Suprapubic skin (tissue), 3 donors: ENCODE results near the gene MCTP1.

ENCODE experiments used
- EP300 ChIP-seq: sonication (generic); formaldehyde crosslinking; IDR thresholded peaks from one replicate; pipeline ENCODE4 v1.6.1; 2017; ENCODE audit warnings: antibody characterized with exemption
- TF ChIP-seq, protein P1 (sequence below), 2 donors: fragments of 200-600 bp in 1 of 2; fragments of 450-650 bp in 1 of 2; sonication (generic) in 1 of 2; IDR thresholded peaks; one replicate each; pipeline ENCODE4 v1.5.1; 2016 to 2019; ENCODE audit warnings: antibody characterized with exemption in 2 of 2, mild to moderate bottlenecking in 1 of 2, moderate library complexity in 1 of 2

- TF ChIP-seq, protein P1, sequence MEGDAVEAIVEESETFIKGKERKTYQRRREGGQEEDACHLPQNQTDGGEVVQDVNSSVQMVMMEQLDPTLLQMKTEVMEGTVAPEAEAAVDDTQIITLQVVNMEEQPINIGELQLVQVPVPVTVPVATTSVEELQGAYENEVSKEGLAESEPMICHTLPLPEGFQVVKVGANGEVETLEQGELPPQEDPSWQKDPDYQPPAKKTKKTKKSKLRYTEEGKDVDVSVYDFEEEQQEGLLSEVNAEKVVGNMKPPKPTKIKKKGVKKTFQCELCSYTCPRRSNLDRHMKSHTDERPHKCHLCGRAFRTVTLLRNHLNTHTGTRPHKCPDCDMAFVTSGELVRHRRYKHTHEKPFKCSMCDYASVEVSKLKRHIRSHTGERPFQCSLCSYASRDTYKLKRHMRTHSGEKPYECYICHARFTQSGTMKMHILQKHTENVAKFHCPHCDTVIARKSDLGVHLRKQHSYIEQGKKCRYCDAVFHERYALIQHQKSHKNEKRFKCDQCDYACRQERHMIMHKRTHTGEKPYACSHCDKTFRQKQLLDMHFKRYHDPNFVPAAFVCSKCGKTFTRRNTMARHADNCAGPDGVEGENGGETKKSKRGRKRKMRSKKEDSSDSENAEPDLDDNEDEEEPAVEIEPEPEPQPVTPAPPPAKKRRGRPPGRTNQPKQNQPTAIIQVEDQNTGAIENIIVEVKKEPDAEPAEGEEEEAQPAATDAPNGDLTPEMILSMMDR (IDR thresholded peaks at IDR 0.05), result no peak
- TF ChIP-seq EP300, result no peak
Observed at GRCh38 chr5:95018946-95019345, 265.9 kb downstream of the MCTP1 start.
